Hepatocyte (in vitro differentiated cells): ENCODE data around the gene DOK1. TPM values are rescaled to one million over a fixed set of nuclear protein-coding genes. Genes with fewer than 3 reads are reported as not detected.
A peak's percentile ranks its signal among the peaks of the same experiment; 100 is the strongest.

Experiments used
- DNase-seq: peaks from one replicate; pipeline ENCODE4 v3.0.0-alpha.2; 2016; ENCODE audit warnings: low spot score
- H2AFZ ChIP-seq: fragments of 200-600 bp; sonication (generic); 2 replicates; pipeline ENCODE4 v1.6.0; 2016; ENCODE audit warnings: antibody characterized with exemption, mild to moderate bottlenecking
- H3K27ac ChIP-seq: fragments of 200-600 bp; sonication (generic); 2 replicates; pipeline ENCODE4 v1.5.1; 2016; ENCODE audit warnings: mild to moderate bottlenecking
- H3K27me3 ChIP-seq: fragments of 200-600 bp; sonication (generic); 2 replicates; pipeline ENCODE4 v1.6.1; 2016
- H3K36me3 ChIP-seq: fragments of 200-600 bp; sonication (generic); replicated peaks from 2 replicates; pipeline ENCODE4 v1.5.1; 2016; ENCODE audit warnings: low read depth; ENCODE audit not compliant: insufficient read depth
- H3K4me1 ChIP-seq: fragments of 200-600 bp; sonication (generic); 2 replicates; pipeline ENCODE4 v1.5.1; 2016; ENCODE audit warnings: mild to moderate bottlenecking, moderate library complexity; ENCODE audit not compliant: insufficient read depth
- H3K4me2 ChIP-seq: fragments of 200-600 bp; sonication (generic); 2 replicates; pipeline ENCODE4 v1.6.0; 2016
- H3K4me3 ChIP-seq: fragments of 200-600 bp; sonication (generic); 2 replicates; pipeline ENCODE4 v1.5.1; 2016; ENCODE audit warnings: mild to moderate bottlenecking
- H3K79me2 ChIP-seq: fragments of 200-600 bp; sonication (generic); 2 replicates; pipeline ENCODE4 v1.6.0; 2017; ENCODE audit warnings: mild to moderate bottlenecking
- H3K9me2 ChIP-seq: fragments of 200-600 bp; sonication (generic); replicated peaks from 2 replicates; pipeline ENCODE4 v1.6.0; 2017; ENCODE audit warnings: mild to moderate bottlenecking; ENCODE audit not compliant: insufficient read depth
- H3K9me3 ChIP-seq: fragments of 200-600 bp; sonication (generic); 2 replicates; pipeline ENCODE4 v1.5.1; 2016; ENCODE audit warnings: low read depth, mild to moderate bottlenecking
- H4K20me1 ChIP-seq: fragments of 200-600 bp; sonication (generic); 2 replicates; pipeline ENCODE4 v1.6.0; 2016; ENCODE audit warnings: mild to moderate bottlenecking; ENCODE audit not compliant: insufficient read depth, poor library complexity, severe bottlenecking
- EZH2 ChIP-seq: fragments of 200-600 bp; sonication (generic); IDR thresholded peaks from 2 replicates; pipeline ENCODE4 v1.6.1; 2016; ENCODE audit warnings: antibody characterized with exemption, mild to moderate bottlenecking, borderline replicate concordance
- EZH2phosphoT487 ChIP-seq: fragments of 200-600 bp; sonication (generic); IDR thresholded peaks from one replicate; pipeline ENCODE4 v1.6.1; 2018; ENCODE audit warnings: antibody characterized with exemption, mild to moderate bottlenecking, low read depth, moderate library complexity; ENCODE audit not compliant: unreplicated experiment, severe bottlenecking
- whole genome bisulfite sequencing: methylation state at CpG from one replicate; pipeline ENCODE4 v1.1.6; 2016; ENCODE audit warnings: low lambda C conversion rate; ENCODE audit errors: missing lambda C conversion rate; 5-methylcytosine and 5-hydroxymethylcytosine counted together
- polyA plus RNA-seq: library from polyadenylated mRNA; unstranded; fragments of >200 nt; fragmentation: Nextera tagmentation; extraction: Ambion mirVana; gene quantifications from 2 replicates; pipeline ENCODE4 v1.2.1, GENCODE V29; 2016
- total RNA-seq: library from RNA; depleted of rRNA; stranded (reverse); fragments of >200 nt; gene quantifications from 2 replicates; pipeline ENCODE4 v1.2.3, GENCODE V29; 2014
- TF ChIP-seq, protein P1 (sequence below): fragments of 200-600 bp; sonication (generic); IDR thresholded peaks from 2 replicates; pipeline ENCODE4 v1.5.1; 2016; ENCODE audit warnings: antibody characterized with exemption, mild to moderate bottlenecking; ENCODE audit not compliant: poor library complexity

Gene DOK1
- total and polyA plus RNA-seq, 2 experiments from 2014 or later = 8.0 to 11.4 TPM

DNA sequence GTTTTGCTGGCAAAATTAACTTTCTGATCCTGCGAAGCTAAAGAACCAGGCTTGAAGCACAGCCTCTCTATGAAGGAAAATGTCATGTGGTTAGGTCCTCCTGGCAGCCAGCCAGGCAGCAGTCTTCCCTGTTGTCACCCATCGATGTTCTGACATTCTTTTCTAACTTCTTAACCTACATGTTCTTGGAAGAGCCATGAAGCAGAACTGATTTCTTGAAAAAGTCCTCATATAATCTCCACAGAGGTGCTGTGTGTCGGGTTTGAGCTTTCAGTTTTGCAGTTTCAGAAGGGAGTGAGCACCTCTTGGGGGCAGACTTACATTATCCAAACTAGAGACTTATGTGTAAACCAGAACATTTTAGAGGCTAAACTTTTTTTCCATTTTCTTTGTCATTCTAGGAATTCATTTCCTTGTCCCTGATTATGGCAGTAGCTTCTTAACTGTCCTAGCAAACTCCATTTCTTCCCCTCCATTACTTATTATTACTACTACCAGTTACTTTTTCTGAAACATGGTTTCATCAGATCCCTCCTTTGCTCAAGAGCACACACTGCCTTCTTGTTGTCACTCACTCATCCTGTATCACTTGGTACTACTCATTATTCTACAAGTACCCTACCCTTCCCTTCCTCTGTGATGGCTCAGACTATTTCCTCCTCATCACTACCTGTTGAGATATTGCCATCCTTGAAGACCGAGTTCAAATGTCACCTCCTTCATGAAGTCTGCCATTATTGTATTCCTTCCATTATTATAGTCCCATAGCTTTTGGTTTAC lies 31.1 kb downstream of the DOK1 start:
- DNase-seq = no peak
- H3K36me3 ChIP-seq = no peaks in the 10 kb centered on the region
- no peaks in the 10 kb centered on the region for H3K4me1 ChIP-seq
- no peaks in the 10 kb centered on the region for H3K79me2 ChIP-seq
- H3K4me3 ChIP-seq = no peak overlapping the region
- H3K27me3 ChIP-seq = no peaks in the 10 kb centered on the region
- no peaks in the 10 kb centered on the region for H3K9me2 ChIP-seq
- H3K9me3 ChIP-seq = no peaks in the 10 kb centered on the region
- no peak overlapping the region for H3K4me2 ChIP-seq
- H3K27ac ChIP-seq = no peak overlapping the region
- H2AFZ ChIP-seq = no peak overlapping the region
- WGBS = 78% methylated on average over 4 of the region's 4 CpGs
- H4K20me1 ChIP-seq = no peaks in the 10 kb centered on the region
- TF ChIP-seq EZH2phosphoT487 (no peak), EZH2 (no peak)
- TF ChIP-seq, protein P1, sequence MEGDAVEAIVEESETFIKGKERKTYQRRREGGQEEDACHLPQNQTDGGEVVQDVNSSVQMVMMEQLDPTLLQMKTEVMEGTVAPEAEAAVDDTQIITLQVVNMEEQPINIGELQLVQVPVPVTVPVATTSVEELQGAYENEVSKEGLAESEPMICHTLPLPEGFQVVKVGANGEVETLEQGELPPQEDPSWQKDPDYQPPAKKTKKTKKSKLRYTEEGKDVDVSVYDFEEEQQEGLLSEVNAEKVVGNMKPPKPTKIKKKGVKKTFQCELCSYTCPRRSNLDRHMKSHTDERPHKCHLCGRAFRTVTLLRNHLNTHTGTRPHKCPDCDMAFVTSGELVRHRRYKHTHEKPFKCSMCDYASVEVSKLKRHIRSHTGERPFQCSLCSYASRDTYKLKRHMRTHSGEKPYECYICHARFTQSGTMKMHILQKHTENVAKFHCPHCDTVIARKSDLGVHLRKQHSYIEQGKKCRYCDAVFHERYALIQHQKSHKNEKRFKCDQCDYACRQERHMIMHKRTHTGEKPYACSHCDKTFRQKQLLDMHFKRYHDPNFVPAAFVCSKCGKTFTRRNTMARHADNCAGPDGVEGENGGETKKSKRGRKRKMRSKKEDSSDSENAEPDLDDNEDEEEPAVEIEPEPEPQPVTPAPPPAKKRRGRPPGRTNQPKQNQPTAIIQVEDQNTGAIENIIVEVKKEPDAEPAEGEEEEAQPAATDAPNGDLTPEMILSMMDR = no peak

DNA sequence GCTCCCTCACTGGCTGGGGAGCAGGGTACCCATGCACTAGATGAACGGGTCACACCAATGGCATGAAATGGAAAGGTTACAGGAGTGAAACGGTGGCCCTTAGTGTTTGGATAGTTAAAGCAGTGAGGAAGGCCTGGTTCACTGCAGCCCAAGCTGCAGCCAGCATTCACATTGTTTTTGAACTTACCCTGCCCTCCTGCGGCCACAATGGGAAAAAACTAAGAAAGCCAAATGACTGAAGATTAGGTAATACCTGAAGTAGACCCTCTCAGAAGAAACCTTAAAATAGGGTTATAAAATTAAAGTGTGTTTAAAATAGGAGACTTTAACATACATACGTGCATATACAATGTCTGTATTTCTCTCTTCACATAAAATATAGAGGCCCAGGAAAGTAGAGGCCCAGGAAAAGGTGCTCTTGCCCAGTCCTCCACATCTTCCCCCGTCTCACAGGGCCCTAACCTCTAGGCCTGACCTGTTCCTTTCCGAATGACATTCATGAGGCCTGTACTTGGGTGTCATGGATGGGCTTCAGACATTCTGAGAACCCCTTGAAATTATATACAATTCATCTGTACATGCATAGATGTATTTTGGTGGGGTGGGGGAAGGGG lies 33.3 kb downstream of the DOK1 start:
- Histone ChIP-seq H2AFZ (peak overlapping the region; percentile 42), H3K9me2 (no peaks in the 10 kb centered on the region), H3K27me3 (peaks cover 3% of the 10 kb centered on the region), H3K4me3 (no peak overlapping the region), H3K9me3 (no peaks in the 10 kb centered on the region), H3K4me2 (no peak overlapping the region), H3K36me3 (no peaks in the 10 kb centered on the region), H4K20me1 (no peaks in the 10 kb centered on the region), H3K79me2 (no peaks in the 10 kb centered on the region), H3K4me1 (no peaks in the 10 kb centered on the region), H3K27ac (no peak overlapping the region)
- WGBS = 23% methylated on average over 6 of the region's 6 CpGs
- TF ChIP-seq, protein P1 = peak; percentile 83
- TF ChIP-seq EZH2 (no peak), EZH2phosphoT487 (no peak)
- peak; percentile 76 for DNase-seq

DNA sequence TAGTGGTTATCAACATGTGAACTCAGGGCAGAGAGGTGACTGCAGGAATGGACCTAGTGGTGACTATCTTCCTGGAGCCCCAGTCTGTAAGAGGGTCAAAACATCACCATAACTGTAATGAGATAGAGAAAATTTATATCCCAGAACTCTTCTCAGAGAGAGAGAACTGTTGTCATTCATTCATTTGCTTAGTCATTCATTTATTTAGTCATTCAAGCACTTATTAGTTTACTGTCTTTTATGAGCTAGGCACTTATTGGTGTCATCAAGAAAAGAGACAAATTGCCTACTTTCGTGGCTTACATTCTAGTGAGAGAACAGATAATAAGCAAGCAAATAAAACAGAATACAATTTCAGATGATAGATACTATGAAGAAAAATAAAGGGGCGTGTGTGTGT lies 34.1 kb downstream of the DOK1 start:
- H3K4me1 ChIP-seq = no peaks in the 10 kb centered on the region
- no peaks in the 10 kb centered on the region for H3K36me3 ChIP-seq
- no peaks in the 10 kb centered on the region for H3K9me2 ChIP-seq
- H3K27ac ChIP-seq = no peak overlapping the region
- no peaks in the 10 kb centered on the region for H3K9me3 ChIP-seq
- H4K20me1 ChIP-seq = no peaks in the 10 kb centered on the region
- H2AFZ ChIP-seq = no peak overlapping the region
- H3K4me2 ChIP-seq = no peak overlapping the region
- H3K4me3 ChIP-seq = no peak overlapping the region
- H3K27me3 ChIP-seq = peaks cover 3% of the 10 kb centered on the region
- no peak for DNase-seq
- WGBS = 66% methylated on average over 2 of the region's 2 CpGs
- no peak for TF ChIP-seq EZH2
- TF ChIP-seq, protein P1 = no peak
- TF ChIP-seq EZH2phosphoT487 = no peak
- no peaks in the 10 kb centered on the region for H3K79me2 ChIP-seq
